Suprapubic skin (tissue), 3 donors: ENCODE measurements around the gene SLN.

Experiments used
- CTCF ChIP-seq, 2 donors: fragments of 200-600 bp in 1 of 2; fragments of 450-650 bp in 1 of 2; sonication (generic) in 1 of 2; IDR thresholded peaks; one replicate each; pipeline ENCODE4 v1.5.1; 2016 to 2019; ENCODE audit warnings: antibody characterized with exemption in 2 of 2, mild to moderate bottlenecking in 1 of 2, moderate library complexity in 1 of 2
- POLR2A ChIP-seq, 2 donors: fragments of 450-650 bp; IDR thresholded peaks; one replicate each; pipeline ENCODE4 v1.6.1; 2017; ENCODE audit warnings: antibody characterized with exemption in 2 of 2, mild to moderate bottlenecking in 2 of 2, moderate library complexity in 2 of 2

GRCh38 chr11:107756553-107756952, 44.7 kb upstream of the SLN start:
- TF ChIP-seq POLR2A (IDR thresholded peaks at IDR 0.05) (no peak), CTCF (IDR thresholded peaks at IDR 0.05) (no peak)
